Activated CD8-positive, alpha-beta T cell treated with anti-CD3 and anti-CD28 coated beads for 36 hours (primary cell): Measurements from ENCODE around the gene ATP2A2. TPM values are rescaled to one million over a fixed set of nuclear protein-coding genes. Genes with fewer than 3 reads are reported as not detected.
"Not testable (repeated sequence)": the region's sequence is repeated elsewhere in the genome, so short reads cannot be mapped to it uniquely, and the experiment has no call there.

Experiments used
- ATAC-seq: fragments of 200-7000 bp; cut with Tn5 transposase; one replicate; pipeline ENCODE4 v1.10.0; 2021; ENCODE audit warnings: mild to moderate bottlenecking, moderate library complexity
- CTCF ChIA-PET: fragments of 350-600 bp; sonication (Branson Sonifier 250); formaldehyde crosslinking; loops from one replicate; lab custom pipeline; 2021; ENCODE audit warnings: antibody characterized with exemption; lab: Charles Lee
- POLR2A ChIA-PET: fragments of 350-600 bp; sonication (Branson Sonifier 250); formaldehyde crosslinking; loops from one replicate; lab custom pipeline; 2021; ENCODE audit warnings: antibody characterized with exemption; lab: Charles Lee
- DNase-seq: peaks from one replicate; pipeline ENCODE4 v3.0.0-alpha.2; 2020
- H3K27ac Mint-ChIP-seq: one replicate; pipeline ENCODE4 v1.8.0; 2021; ENCODE audit warnings: mild to moderate bottlenecking, mixed read lengths
- H3K27me3 Mint-ChIP-seq: one replicate; pipeline ENCODE4 v1.8.0; 2021; ENCODE audit warnings: mixed read lengths
- H3K36me3 Mint-ChIP-seq: one replicate; pipeline ENCODE4 v1.8.0; 2021; ENCODE audit warnings: low read depth, mixed read lengths
- H3K4me1 Mint-ChIP-seq: one replicate; pipeline ENCODE4 v1.8.0; 2021; ENCODE audit warnings: low read depth, mixed read lengths
- H3K4me3 Mint-ChIP-seq: one replicate; pipeline ENCODE4 v1.8.0; 2021; ENCODE audit warnings: mild to moderate bottlenecking, moderate library complexity, mixed read lengths
- H3K9me3 Mint-ChIP-seq: one replicate; pipeline ENCODE4 v1.8.0; 2021; ENCODE audit warnings: mixed read lengths
- intact Hi-C: fragments of 100-400 bp; cut with micrococcal nuclease; formaldehyde crosslinking; loops from one replicate; pipeline ENCODE4 v1.10.0; 2022
- total RNA-seq, 2 experiments: library from RNA; stranded (reverse); gene quantifications; one replicate each; pipeline ENCODE4 v1.2.3, GENCODE V29; 2021
- TF ChIP-seq, protein P1 (sequence below): fragments of 200-600 bp; IDR thresholded peaks from one replicate; pipeline ENCODE4 v1.8.0; 2022; ENCODE audit warnings: antibody characterized with exemption, mild to moderate bottlenecking

Gene ATP2A2
- total RNA-seq, 2 experiments from 2014 or later, result 107 to 111 TPM

DNA sequence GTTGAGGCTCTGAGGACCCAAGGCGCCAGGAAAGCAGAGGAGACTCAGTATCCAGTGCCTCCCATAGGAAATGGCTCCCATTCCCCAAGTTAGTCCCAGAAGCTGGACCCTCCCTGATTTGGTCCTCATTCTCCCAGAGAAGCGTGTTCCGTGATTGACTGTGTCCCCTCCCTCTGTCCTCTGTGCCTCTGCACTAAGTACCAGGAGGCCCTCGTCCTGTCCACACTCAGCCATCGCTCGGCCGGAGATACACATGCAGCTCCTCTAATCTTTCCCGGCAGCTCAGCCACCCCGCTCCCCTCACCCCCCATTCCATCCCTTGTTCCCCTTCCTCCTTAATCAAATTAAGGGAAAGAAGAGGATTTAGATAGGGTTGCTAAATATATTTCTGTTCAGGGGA lies 28.3 kb upstream of the ATP2A2 start:
- Mint-ChIP-seq H3K4me1 (no peaks in the 10 kb centered on the region), H3K4me3 (no peak overlapping the region), H3K36me3 (no peaks in the 10 kb centered on the region), H3K27ac (no peak overlapping the region), H3K9me3 (no peaks in the 10 kb centered on the region), H3K27me3 (no peaks in the 10 kb centered on the region)
- ATAC-seq, result no peak
- POLR2A ChIA-PET, result no interaction called here
- CTCF ChIA-PET, result no interaction called here
- TF ChIP-seq, protein P1, sequence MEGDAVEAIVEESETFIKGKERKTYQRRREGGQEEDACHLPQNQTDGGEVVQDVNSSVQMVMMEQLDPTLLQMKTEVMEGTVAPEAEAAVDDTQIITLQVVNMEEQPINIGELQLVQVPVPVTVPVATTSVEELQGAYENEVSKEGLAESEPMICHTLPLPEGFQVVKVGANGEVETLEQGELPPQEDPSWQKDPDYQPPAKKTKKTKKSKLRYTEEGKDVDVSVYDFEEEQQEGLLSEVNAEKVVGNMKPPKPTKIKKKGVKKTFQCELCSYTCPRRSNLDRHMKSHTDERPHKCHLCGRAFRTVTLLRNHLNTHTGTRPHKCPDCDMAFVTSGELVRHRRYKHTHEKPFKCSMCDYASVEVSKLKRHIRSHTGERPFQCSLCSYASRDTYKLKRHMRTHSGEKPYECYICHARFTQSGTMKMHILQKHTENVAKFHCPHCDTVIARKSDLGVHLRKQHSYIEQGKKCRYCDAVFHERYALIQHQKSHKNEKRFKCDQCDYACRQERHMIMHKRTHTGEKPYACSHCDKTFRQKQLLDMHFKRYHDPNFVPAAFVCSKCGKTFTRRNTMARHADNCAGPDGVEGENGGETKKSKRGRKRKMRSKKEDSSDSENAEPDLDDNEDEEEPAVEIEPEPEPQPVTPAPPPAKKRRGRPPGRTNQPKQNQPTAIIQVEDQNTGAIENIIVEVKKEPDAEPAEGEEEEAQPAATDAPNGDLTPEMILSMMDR, result no peak
- no peak for DNase-seq
- intact Hi-C loops, result no loop called here

DNA sequence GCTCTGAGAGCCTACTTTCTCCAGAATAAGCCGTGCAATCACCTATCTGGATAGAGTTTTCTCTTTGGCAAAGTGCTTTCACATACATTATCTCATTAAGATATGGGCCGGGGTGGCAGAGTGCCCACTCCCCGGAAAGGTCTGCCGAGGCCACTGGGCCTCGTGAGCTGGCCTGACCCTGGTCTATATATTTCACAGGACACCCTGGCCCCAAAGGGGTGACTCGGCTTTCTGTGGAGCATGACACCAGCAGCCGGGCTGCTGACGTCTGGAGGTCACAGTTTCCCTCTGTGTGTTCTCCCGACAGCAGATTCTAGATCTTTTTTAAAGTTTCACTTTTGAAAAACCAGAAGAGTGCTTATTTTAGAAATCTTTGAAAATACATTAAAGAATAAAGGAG lies 27.9 kb upstream of the ATP2A2 start:
- Mint-ChIP-seq H3K36me3 (no peaks in the 10 kb centered on the region), H3K27ac (no peak overlapping the region), H3K4me3 (no peak overlapping the region), H3K4me1 (no peaks in the 10 kb centered on the region), H3K27me3 (no peaks in the 10 kb centered on the region), H3K9me3 (no peaks in the 10 kb centered on the region)
- DNase-seq (no peak), ATAC-seq (no peak)
- ChIA-PET CTCF (no interaction called here), POLR2A (no interaction called here)
- TF ChIP-seq, protein P1, result no peak
- intact Hi-C loops, result no loop called here

GRCh38 chr12:110254971-110255540 lies 26.0 kb upstream of the ATP2A2 start:
- no peak overlapping the region for H3K4me3 Mint-ChIP-seq
- intact Hi-C loops, result no loop called here
- no peaks in the 10 kb centered on the region for H3K9me3 Mint-ChIP-seq
- ChIA-PET POLR2A (no interaction called here), CTCF (no interaction called here)
- ATAC-seq (no peak), DNase-seq (no peak)
- TF ChIP-seq, protein P1, result no peak
- no peaks in the 10 kb centered on the region for H3K27me3 Mint-ChIP-seq
- no peaks in the 10 kb centered on the region for H3K36me3 Mint-ChIP-seq
- no peaks in the 10 kb centered on the region for H3K4me1 Mint-ChIP-seq
- no peak overlapping the region for H3K27ac Mint-ChIP-seq

- POLR2A ChIA-PET, intact Hi-C loops, H3K36me3 Mint-ChIP-seq, H3K27me3 Mint-ChIP-seq, H3K27ac Mint-ChIP-seq, H3K9me3 Mint-ChIP-seq, ATAC-seq, DNase-seq, H3K4me1 Mint-ChIP-seq, H3K4me3 Mint-ChIP-seq: not testable (repeated sequence)
- CTCF ChIA-PET, result interaction anchor here (1.5 kb wide), 1 partner anchor 10 kb away, joined by 6 read pairs; no protein-coding TSS in a partner anchor
Measured at GRCh38 chr12:110255890-110256456, 25.1 kb upstream of the ATP2A2 start.

DNA sequence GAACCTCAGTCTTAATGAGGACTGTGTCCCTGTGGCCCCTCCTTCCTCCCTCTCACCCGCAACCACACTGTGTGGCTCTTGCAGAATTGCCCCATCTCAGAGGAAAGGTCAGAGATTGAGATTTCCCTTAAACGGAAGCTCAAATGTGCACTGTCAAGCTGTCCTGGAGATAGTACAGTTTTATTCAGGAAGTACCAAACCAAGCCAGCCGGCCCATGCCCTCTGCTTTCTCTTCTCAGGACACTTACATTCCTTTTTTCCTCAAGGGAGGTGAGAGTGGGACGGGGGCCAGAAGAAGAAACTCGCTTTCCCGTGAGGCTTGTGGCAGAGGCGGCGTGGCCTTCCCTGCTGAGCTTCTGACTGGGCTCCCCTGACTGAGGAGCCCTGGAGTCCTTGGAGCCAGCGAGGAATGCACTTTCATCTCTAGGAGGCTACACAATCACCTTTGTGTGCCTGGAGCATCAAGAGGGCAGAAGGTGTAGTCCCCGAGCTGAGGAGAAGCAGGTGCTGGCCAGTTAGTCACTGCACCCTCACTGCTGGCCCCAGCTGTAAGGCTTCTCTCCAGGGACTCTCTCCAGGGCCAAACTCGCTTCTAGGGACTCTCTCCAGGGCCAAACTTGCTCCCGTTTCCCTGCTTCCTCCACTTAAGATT lies 24.1 kb upstream of the ATP2A2 start:
- Mint-ChIP-seq H3K4me1 (no peaks in the 10 kb centered on the region), H3K9me3 (no peaks in the 10 kb centered on the region), H3K27me3 (no peaks in the 10 kb centered on the region), H3K36me3 (no peaks in the 10 kb centered on the region), H3K4me3 (no peak overlapping the region), H3K27ac (no peak overlapping the region)
- ChIA-PET POLR2A (no interaction called here), CTCF (interaction anchor here (1.0 to 1.5 kb wide), 2 partner anchors 9 to 11 kb away, joined by 3 to 6 read pairs; no protein-coding TSS in a partner anchor)
- ATAC-seq (no peak), DNase-seq (no peak)
- intact Hi-C loops, result no loop called here
- TF ChIP-seq, protein P1, result no peak
